NCI-H748 treated with DMSO at 0.1 percent for 48 hours (cell line): ENCODE measurements around the gene CSTF1.
A peak's percentile ranks its signal among the peaks of the same experiment; 100 is the strongest.

Source experiments
- DNase-seq: peaks from one replicate; lab custom pipeline; 2025; lab: John Stamatoyannopoulos, UW

The CSTF1 gene

GRCh38 chr20:56392132-56392880 is at the start of gene CSTF1, which contains the start of gene AURKA:
CSTF1 (plus strand) TSS chr20:56392645; CDS start chr20:56395553, 2,908 bp downstream.
AURKA (minus strand) TSS chr20:56392215; CDS start chr20:56388197, 4,018 bp downstream.
- DNase-seq: peak; percentile 80

GRCh38 chr20:56342783-56343182 is 49.7 kb upstream of the CSTF1 start:
- DNase-seq: no peak

GRCh38 chr20:56343861-56344381 is 48.5 kb upstream of the CSTF1 start:
- DNase-seq: no peak

- DNase-seq: no peak
Observed at GRCh38 chr20:56345911-56346310, 46.5 kb upstream of the CSTF1 start.

- DNase-seq: no peak
Observed at GRCh38 chr20:56347628-56348304, 44.7 kb upstream of the CSTF1 start.

- no peak for DNase-seq
Observed at GRCh38 chr20:56348305-56348693, 44.1 kb upstream of the CSTF1 start.

GRCh38 chr20:56348746-56349145 is 43.7 kb upstream of the CSTF1 start:
- no peak for DNase-seq

- DNase-seq: no peak
Observed at GRCh38 chr20:56350842-56351241, 41.6 kb upstream of the CSTF1 start.

- DNase-seq: no peak
Observed at GRCh38 chr20:56352345-56353055, 39.9 kb upstream of the CSTF1 start.

- DNase-seq: no peak
Observed at GRCh38 chr20:56353356-56353755, 39.1 kb upstream of the CSTF1 start.

- DNase-seq: no peak
Observed at GRCh38 chr20:56358070-56358469, 34.4 kb upstream of the CSTF1 start.

GRCh38 chr20:56358600-56359211 is 33.7 kb upstream of the CSTF1 start, which contains the start of gene FAM210B:
FAM210B (plus strand) TSS chr20:56358974; CDS start chr20:56359006, 32 bp downstream.
- DNase-seq: peak; percentile 57

- DNase-seq: no peak
Observed at GRCh38 chr20:56359212-56360132, 33.0 kb upstream of the CSTF1 start.

GRCh38 chr20:56360133-56360907 is 32.1 kb upstream of the CSTF1 start:
- no peak for DNase-seq

- no peak for DNase-seq
Observed at GRCh38 chr20:56360908-56361205, 31.6 kb upstream of the CSTF1 start.

GRCh38 chr20:56361900-56362299 is 30.5 kb upstream of the CSTF1 start:
- no peak for DNase-seq

- DNase-seq: no peak
Observed at GRCh38 chr20:56362833-56363413, 29.5 kb upstream of the CSTF1 start.

- DNase-seq: no peak
Observed at GRCh38 chr20:56363491-56363890, 29.0 kb upstream of the CSTF1 start.

- no peak for DNase-seq
Observed at GRCh38 chr20:56368351-56369134, 23.9 kb upstream of the CSTF1 start.
